Epidermal melanocyte (primary cell): ENCODE measurements around the gene ACER3.

Source experiments
- DNase-seq: peaks from one replicate; pipeline ENCODE4 v3.0.0; 2011; ENCODE audit warnings: low spot score; ENCODE audit not compliant: insufficient read length

ACER3 gene

GRCh38 chr11:77074205-77074604 is 213.5 kb downstream of the ACER3 start:
- DNase-seq = no peak

- DNase-seq = no peak
These were observed 214.0 kb downstream of the ACER3 start for GRCh38 chr11:77074626-77075221.

GRCh38 chr11:77075425-77075905 is 214.7 kb downstream of the ACER3 start:
- no peak for DNase-seq
